Germinal center (tissue), 1 donor: ENCODE data around the gene SP1.
A peak's percentile ranks its signal among the peaks of the same experiment; 100 is the strongest.

Source experiments
- DNase-seq: peaks from one replicate; pipeline ENCODE4 v3.0.0; 2012; ENCODE audit warnings: mixed read lengths, low spot score

The SP1 gene

DNA sequence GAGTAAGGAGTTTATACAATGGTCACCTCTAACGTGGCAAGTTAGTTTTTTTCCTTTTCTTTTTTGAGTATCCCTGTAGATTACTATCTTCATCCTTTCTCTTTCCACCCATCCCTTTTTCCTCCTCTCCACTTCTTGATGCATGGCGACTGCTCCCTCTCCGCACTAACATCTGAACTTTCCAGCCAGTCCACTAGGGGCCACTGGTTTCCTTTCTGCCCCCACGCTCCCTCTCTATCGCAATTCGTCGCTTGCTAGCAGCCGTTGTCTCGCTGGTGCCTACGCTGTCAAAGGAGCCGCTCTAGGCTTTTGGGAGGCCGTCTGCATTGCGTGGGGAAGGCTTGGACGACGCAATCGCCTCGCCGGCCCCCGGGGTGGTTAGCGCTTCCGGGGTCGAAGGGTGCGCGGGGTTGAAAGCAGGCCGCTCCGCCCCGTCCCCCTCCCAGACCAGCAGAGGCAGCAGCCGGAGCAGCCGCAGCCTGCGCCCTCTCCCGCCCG lies 71.7 kb downstream of the SP1 start, which contains the start of gene PCBP2:
Gene PCBP2 (plus strand): TSS at position 442 of the 498 bp plus-strand sequence. CDS start 2,699 bp downstream, outside the sequence.
- peak; percentile 98 for DNase-seq

DNA sequence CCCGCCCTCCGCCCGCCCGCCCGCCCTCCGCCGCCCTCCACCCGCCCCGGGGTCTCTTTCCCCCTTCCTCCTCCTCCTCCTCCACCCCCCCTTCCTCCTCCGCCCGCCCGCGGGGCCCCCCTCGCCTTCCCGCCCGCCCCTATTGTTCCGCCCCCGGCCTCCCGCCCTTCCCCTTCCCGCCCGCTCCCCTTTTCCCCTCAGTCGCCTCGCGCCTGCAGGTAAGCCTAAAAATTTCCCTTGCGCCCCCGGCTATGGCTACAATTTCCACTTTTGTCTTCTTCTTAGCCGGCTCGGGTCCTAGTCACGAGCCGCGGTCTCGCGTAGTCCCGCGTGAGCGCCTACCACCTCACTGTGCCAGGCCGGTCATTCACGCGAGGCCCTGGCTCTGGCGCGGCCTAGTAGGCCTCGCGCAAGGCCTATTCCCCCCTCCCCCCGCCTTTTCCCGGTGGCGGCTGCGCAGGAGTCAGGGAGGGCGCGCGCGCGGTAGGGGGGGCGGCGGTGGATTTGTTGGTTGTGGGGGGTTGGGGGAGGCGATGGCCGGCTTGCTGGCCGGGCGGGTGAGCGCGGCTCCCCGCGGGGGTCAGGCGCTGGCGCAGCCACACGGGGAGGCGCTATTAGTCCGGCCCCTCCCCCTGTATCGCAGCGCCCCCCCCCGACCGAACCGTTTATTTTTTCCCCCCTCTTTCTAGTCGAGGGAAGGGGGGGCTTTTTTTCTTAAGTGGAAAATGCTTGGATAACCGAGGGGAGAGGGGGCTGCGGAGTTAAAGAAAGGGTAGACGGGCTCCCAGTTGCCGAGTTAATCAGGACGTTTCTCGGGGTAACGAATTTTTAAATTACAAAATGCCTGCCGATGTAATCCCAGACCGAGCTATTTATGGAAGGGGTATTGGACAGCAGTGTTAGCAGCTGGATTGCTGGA lies 72.4 kb downstream of the SP1 start:
- DNase-seq: peak; percentile 80

GRCh38 chr12:53453953-53454640 lies 74.1 kb downstream of the SP1 start:
- DNase-seq: no peak

- DNase-seq: no peak
Measured at GRCh38 chr12:53454707-53455106, 74.7 kb downstream of the SP1 start.

- no peak for DNase-seq
Measured at GRCh38 chr12:53456654-53457366, 76.8 kb downstream of the SP1 start.

GRCh38 chr12:53459097-53459496 lies 79.1 kb downstream of the SP1 start:
- DNase-seq: no peak

DNA sequence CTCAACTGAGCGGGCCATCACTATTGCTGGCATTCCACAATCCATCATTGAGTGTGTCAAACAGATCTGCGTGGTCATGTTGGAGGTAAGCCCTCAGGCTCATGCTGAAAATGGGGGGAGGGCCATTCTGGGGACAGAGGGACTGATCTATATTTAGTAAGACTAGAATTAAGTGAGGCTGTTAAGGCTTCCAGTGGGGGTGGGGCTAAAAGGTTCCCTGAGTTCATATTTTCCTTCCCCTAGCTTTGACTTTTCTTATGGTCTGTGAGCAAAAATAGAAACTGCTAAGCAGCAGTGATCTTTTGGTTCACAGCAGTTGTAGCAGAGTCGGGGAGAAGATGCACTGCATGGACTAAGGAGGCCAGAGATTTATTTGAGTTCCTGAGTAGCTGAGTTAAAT lies 81.1 kb downstream of the SP1 start:
- DNase-seq: no peak

DNA sequence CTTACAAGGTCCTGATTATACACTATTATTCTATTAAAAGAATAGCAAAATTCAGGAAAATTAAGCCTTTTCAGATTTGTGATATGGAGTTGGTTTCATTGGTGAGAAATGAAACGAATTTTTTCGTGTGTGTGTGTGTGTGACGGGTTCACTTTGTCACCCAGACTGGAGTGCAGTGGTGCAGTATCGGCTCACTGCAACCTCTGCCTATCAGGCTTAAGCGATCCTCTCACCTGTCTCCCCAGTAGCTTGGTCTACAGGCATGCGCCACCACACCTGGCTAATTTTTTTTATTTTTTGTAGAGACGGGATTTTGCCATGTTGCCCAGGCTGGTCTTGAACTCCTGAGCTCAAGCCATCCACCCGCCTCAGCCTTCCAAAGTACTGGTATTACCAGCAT lies 81.6 kb downstream of the SP1 start:
- no peak for DNase-seq

DNA sequence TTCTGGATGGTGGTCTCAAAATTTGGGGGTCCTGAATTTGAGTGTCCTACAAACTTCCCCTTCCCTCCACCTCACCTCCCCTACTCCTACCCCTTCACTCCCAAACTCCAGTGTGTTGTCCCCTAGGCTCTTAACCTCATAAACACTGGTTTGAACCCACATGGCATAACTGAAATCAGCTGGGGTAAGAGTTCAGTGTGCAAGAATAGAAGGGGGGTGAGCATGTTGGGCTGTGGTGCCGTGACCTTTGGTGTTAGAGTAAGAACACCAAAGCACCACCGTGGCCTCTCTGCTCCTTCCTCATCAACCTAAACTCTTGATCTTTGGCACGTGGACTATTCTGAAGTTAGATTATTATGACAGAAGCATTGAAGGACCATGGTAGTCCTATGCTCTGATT lies 83.0 kb downstream of the SP1 start:
- DNase-seq: no peak

GRCh38 chr12:53463802-53464560 lies 84.0 kb downstream of the SP1 start:
- DNase-seq: no peak

DNA sequence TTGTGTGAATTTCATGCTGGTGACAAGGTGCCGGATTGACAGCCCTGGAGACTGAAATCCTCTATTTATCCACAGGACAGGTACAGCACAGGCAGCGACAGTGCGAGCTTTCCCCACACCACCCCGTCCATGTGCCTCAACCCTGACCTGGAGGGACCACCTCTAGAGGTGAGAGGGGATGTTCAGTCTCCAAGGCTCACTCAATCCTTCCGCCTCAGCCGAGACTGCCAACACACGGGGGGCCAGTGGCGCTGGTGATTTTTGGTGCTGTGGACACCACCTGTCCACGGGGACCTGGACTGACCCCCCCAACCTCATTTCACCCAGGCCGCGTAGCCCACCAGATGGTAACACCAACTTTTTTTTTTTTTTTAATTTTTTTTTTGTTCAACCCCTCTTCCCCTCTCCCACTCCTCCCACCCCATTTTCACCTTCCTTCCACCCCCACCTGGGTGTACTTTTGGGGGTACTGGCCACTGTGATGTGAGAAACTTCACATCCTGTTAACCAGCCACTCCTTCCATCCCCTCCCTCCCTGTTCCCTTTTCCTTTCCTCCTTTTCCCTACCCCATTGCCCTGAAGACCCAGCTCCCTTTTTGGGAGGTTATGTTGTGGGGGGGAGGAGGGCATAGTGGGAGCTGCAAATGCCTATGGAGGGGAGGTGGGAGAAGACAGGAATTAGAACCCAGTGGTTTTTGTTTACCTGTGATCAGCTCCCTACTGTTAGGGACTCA lies 84.9 kb downstream of the SP1 start:
- DNase-seq: no peak

- DNase-seq: no peak
Measured at GRCh38 chr12:53465679-53466078, 85.7 kb downstream of the SP1 start.
